ENCODE measurements around the gene POTEE. TPM values are rescaled to one million over a fixed set of nuclear protein-coding genes. Genes with fewer than 3 reads are reported as not detected.

The POTEE gene
- total RNA-seq, 1 donor: not detected

Small RNA genes lying within 50 kb of the gene (small RNA-seq; reads per million reads assigned to genes)
- gene AC009477.1 (not detected), gene RNU6-127P (not detected)

Other genes with a start within 250 kb of the POTEE start
- gene FAM168B, start 116.1 kb upstream of the POTEE start, total RNA-seq: 83.1 and 91.5 TPM in 2 replicates
- 98.2 and 167 TPM in 2 replicates for gene PLEKHB2, start 104.2 kb upstream of the POTEE start, total RNA-seq
- under 0.01 TPM in 1 of 2 replicates, not detected in the other for gene RAB6D, start 154.6 kb downstream of the POTEE start, total RNA-seq